ENCODE data around the gene BMPER. TPM values are rescaled to one million over a fixed set of nuclear protein-coding genes. Genes with fewer than 3 reads are reported as not detected.

Gene BMPER
- total and polyA plus RNA-seq, 2 of the 8 experiments (the other 6 are each of a cell fraction or from before 2014, with no cell fraction given) = 0.33 to 0.69 TPM

DNA sequence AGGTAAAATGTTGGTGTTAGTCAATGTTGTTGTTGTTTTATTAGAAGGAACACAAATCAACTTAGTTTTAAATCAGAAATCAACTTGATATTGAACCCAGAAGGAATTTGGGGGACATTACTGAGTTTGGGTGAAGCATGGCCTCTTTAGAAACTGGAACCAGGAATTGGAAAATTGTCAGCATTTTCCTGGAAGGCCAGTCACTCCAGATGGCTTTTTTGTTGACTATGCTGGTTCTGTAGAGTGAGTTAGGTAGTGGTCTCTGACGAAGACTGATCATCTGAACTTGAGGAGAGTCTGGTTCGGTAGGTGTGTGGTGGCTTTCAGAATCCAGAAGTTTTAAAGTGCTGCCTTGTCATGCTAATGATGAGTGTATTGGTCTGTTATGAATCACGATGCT lies 111.5 kb downstream of the BMPER start:
- Histone ChIP-seq H3K4me1 (replicated peaks in 1 of 4; ENCODE audit: control insufficient read depth in 3 of 4, insufficient read depth in 4 of 4, low read length in 3 of 4) (no peaks in the 10 kb centered on the region), H2BK120ac (replicated peaks; ENCODE audit: low read depth, low read length) (no peak overlapping the region), H4K5ac (ENCODE audit: insufficient read length, low read depth, low read length) (no peak overlapping the region), H3K79me1 (ENCODE audit: low read depth, low read length) (no peaks in the 10 kb centered on the region), H2AK5ac (ENCODE audit: low read depth, low read length) (no peak overlapping the region), H3K9ac (replicated peaks in 1 of 4; ENCODE audit: extremely low read depth in 1 of 4, low read depth in 3 of 4, low read length in 3 of 4) (no peak overlapping the region), H3K36me3 (ENCODE audit: control insufficient read depth in 2 of 4, insufficient read depth in 4 of 4, low read length in 3 of 4) (no peaks in the 10 kb centered on the region), H3K18ac (ENCODE audit: extremely low read depth, low read length) (no peak overlapping the region), H3K9me3 (ENCODE audit: insufficient read depth in 2 of 2, low read depth in 1 of 2, low read length in 1 of 2) (no peaks in the 10 kb centered on the region), H3K79me2 (ENCODE audit: control insufficient read depth in 1 of 2, insufficient read depth in 2 of 2, low read length in 2 of 2) (no peaks in the 10 kb centered on the region), H3K4me3 (ENCODE audit: extremely low read depth in 1 of 4, insufficient read depth in 2 of 4, low read depth in 3 of 4, low read length in 4 of 4) (no peak overlapping the region), H3K27ac (ENCODE audit: low read depth, low read length) (no peak overlapping the region), H2BK15ac (ENCODE audit: low read length) (no peak overlapping the region), H3K56ac (replicated peaks; ENCODE audit: insufficient read length, low read depth, low read length) (no peak overlapping the region), H4K20me1 (replicated peaks in 1 of 2; ENCODE audit: control insufficient read depth in 1 of 2, insufficient read depth in 2 of 2, low read length in 2 of 2) (no peaks in the 10 kb centered on the region), H3K4ac (replicated peaks; ENCODE audit: insufficient read length, low read depth, low read length) (no peak overlapping the region), H2BK20ac (ENCODE audit: low read length) (0 out of 2 replicates have a peak overlapping the region, but pooled peaks have one; percentile 23), H4K91ac (replicated peaks; ENCODE audit: insufficient read length, low read length) (no peak overlapping the region), H3K14ac (ENCODE audit: insufficient read length) (no peak overlapping the region), H2BK5ac (ENCODE audit: low read depth, low read length) (no peak overlapping the region), H2AFZ (ENCODE audit: low read length) (no peak overlapping the region), H3K23me2 (ENCODE audit: low read depth, low read length) (no peaks in the 10 kb centered on the region), H4K8ac (ENCODE audit: extremely low read depth, insufficient read depth, low read length) (no peak overlapping the region), H3K23ac (ENCODE audit: insufficient read length) (no peak overlapping the region), H3K27me3 (replicated peaks in 1 of 4; ENCODE audit: control insufficient read depth in 3 of 4, extremely low read depth in 1 of 4, insufficient read depth in 3 of 4, low read length in 3 of 4) (peaks cover 0 to 2% (median 0%) of the 10 kb centered on the region in 4 experiments; a peak in 1 of 7 replicates), H2BK12ac (ENCODE audit: low read depth, low read length) (no peak overlapping the region), H3K4me2 (ENCODE audit: insufficient read depth in 1 of 2, low read depth in 2 of 2, low read length in 2 of 2) (no peak overlapping the region)
- POLR2A ChIA-PET (ENCODE audit: partially characterized antibody) = no interaction called here
- 90% methylated on average over 3 of the region's 3 CpGs; no CpG with 5 or more reads in 1 of the 2 experiments for WGBS, 2 experiments (ENCODE audit: extremely low coverage in 1 of 2, insufficient coverage in 1 of 2, insufficient read length in 1 of 2, insufficient replicate concordance in 2 of 2, low coverage in 1 of 2, low lambda C conversion rate in 2 of 2, missing lambda C conversion rate in 1 of 2)
- CTCF ChIA-PET (ENCODE audit: partially characterized antibody) = no interaction called here
- FAIRE-seq (no peak), DNase-seq (ENCODE audit: low read depth in 1 of 2, low spot score in 2 of 2) (no peak)
- TF ChIP-seq JUN (IDR thresholded peaks at IDR 0.05; ENCODE audit: low read depth, low read length) (no peak), SIN3A (conservative IDR thresholded peaks at IDR 0.05 in 1 of 2, IDR thresholded peaks at IDR 0.05 in 1 of 2; ENCODE audit: low read depth in 1 of 2, low read length in 2 of 2) (no peak), CEBPB (IDR thresholded peaks at IDR 0.05; ENCODE audit: low read depth, low read length) (no peak), HDAC6 (IDR thresholded peaks at IDR 0.05; ENCODE audit: low read depth, low read length) (no peak), GABPA (IDR thresholded peaks at IDR 0.05; ENCODE audit: borderline replicate concordance, insufficient read depth, low read length) (no peak), CHD2 (IDR thresholded peaks at IDR 0.05; ENCODE audit: low read length) (no peak), POLR2AphosphoS5 (IDR thresholded peaks at IDR 0.05; ENCODE audit: low read depth, low read length) (no peak), TBP (IDR thresholded peaks at IDR 0.05; ENCODE audit: low read depth, low read length) (no peak)

All from H1 (cell line).